HFFc6 (cell line): ENCODE data around the gene PPP1CA. TPM values are rescaled to one million over a fixed set of nuclear protein-coding genes. Genes with fewer than 3 reads are reported as not detected.

Experiments used
- DNase-seq: peaks from one replicate; pipeline ENCODE4 v3.0.0-alpha.2; 2018
- H3K27ac Mint-ChIP-seq: 2 replicates; pipeline ENCODE4 v1.8.0; 2020; ENCODE audit warnings: mild to moderate bottlenecking, mixed read lengths
- H3K27me3 Mint-ChIP-seq: 2 replicates; pipeline ENCODE4 v1.8.0; 2021; ENCODE audit warnings: mild to moderate bottlenecking, moderate library complexity, mixed read lengths; ENCODE audit not compliant: insufficient read depth
- H3K36me3 Mint-ChIP-seq: 2 replicates; pipeline ENCODE4 v1.8.0; 2021; ENCODE audit warnings: low read depth, mixed read lengths
- H3K4me1 Mint-ChIP-seq: 2 replicates; pipeline ENCODE4 v1.8.0; 2020; ENCODE audit warnings: low read depth, mixed read lengths
- H3K4me3 Mint-ChIP-seq: 2 replicates; pipeline ENCODE4 v1.8.0; 2020; ENCODE audit warnings: mild to moderate bottlenecking, moderate library complexity, mixed read lengths
- H3K9me3 Mint-ChIP-seq: 2 replicates; pipeline ENCODE4 v1.8.0; 2020; ENCODE audit warnings: mild to moderate bottlenecking, mixed read lengths
- total RNA-seq, 6 experiments: library from RNA; stranded (reverse); fragmentation: NEBNext Ultra II Directional; extraction: Animal tissue kit (Norgen Biotek cat#: 25700); gene quantifications; 2 replicates in 1 of 6; 3 replicates in 5 of 6; pipeline ENCODE4 v1.2.3, GENCODE V29; 2021
- TF ChIP-seq, protein P1 (sequence below): fragments of 200-600 bp; sonication (generic); IDR thresholded peaks from 2 replicates; pipeline ENCODE4 v1.5.0; 2021; ENCODE audit warnings: antibody characterized with exemption, mild to moderate bottlenecking

Gene PPP1CA
- total RNA-seq, 6 experiments from 2014 or later, result 162 to 191 (median 180) TPM

DNA sequence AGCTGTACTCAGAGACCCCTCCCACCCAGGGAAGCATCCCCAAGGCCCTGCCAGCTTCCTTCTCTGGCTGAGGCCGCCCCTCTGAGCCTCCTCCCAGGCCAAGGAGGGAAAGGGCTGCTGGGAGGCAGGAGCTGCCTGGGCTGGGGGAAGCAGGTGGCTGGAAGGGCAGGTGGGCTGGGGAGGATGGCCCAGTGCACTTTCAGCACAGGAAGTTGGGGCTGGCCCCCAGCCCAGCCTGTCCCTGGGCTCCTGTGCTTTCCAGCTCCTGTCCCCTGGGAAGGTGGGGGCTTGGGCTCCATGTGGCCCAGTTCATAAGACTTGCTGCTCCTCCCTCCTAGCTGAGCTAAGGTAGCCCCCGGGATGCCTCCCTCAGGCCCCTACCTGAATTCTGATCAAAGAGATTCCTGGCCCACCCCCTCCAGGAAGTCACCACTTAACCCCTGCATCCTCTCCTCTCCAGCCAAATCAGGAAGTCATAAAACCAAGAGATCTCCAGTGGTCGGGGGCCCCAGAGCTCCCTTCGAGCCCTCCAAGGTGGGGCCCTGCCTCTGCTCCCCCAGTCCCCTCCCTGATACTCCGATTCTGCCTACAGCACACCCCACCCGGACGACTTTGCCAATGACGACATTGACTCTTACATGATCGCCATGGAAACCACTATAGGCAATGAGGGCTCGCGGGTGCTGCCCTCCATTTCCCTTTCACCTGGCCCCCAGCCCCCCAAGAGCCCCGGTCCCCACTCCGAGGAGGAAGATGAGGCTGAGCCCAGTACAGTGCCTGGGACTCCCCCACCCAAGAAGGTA lies 4.9 kb downstream of the PPP1CA start:
- Mint-ChIP-seq H3K4me3 (no peak overlapping the region), H3K36me3 (peaks cover 7% of the 10 kb centered on the region; the same call in 1 of the 2 replicates), H3K27ac (peak overlapping the region; percentile 38; the same call in 1 of the 2 replicates), H3K4me1 (peaks cover 15% of the 10 kb centered on the region), H3K9me3 (no peaks in the 10 kb centered on the region), H3K27me3 (no peaks in the 10 kb centered on the region; the same call in 1 of the 2 replicates)
- no peak for DNase-seq
- TF ChIP-seq, protein P1, sequence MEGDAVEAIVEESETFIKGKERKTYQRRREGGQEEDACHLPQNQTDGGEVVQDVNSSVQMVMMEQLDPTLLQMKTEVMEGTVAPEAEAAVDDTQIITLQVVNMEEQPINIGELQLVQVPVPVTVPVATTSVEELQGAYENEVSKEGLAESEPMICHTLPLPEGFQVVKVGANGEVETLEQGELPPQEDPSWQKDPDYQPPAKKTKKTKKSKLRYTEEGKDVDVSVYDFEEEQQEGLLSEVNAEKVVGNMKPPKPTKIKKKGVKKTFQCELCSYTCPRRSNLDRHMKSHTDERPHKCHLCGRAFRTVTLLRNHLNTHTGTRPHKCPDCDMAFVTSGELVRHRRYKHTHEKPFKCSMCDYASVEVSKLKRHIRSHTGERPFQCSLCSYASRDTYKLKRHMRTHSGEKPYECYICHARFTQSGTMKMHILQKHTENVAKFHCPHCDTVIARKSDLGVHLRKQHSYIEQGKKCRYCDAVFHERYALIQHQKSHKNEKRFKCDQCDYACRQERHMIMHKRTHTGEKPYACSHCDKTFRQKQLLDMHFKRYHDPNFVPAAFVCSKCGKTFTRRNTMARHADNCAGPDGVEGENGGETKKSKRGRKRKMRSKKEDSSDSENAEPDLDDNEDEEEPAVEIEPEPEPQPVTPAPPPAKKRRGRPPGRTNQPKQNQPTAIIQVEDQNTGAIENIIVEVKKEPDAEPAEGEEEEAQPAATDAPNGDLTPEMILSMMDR, result no peak

DNA sequence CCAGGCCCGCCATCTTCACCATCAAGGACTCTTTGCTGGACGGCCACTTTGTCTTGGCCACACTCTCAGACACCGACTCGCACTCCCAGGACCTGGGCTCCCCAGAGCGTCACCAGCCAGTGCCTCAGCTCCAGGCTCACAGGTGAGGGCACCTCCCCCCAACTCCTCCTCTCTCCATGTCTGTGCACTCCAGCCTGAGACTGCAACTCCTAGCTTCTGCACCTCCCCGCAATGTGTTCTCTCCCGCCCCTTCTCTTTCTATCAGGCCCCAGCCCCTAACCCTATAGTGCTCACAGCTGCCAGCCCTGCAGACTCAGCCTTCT lies 5.4 kb downstream of the PPP1CA start:
- H3K27me3 Mint-ChIP-seq, result no peaks in the 10 kb centered on the region; the same call in 1 of the 2 replicates
- no peak for DNase-seq
- no peaks in the 10 kb centered on the region for H3K9me3 Mint-ChIP-seq
- peaks cover 7% of the 10 kb centered on the region; the same call in 1 of the 2 replicates for H3K36me3 Mint-ChIP-seq
- peak overlapping the region; percentile 29; the same call in 1 of the 2 replicates for H3K27ac Mint-ChIP-seq
- H3K4me3 Mint-ChIP-seq, result no peak overlapping the region
- H3K4me1 Mint-ChIP-seq, result peaks cover 16% of the 10 kb centered on the region
- TF ChIP-seq, protein P1, result no peak

DNA sequence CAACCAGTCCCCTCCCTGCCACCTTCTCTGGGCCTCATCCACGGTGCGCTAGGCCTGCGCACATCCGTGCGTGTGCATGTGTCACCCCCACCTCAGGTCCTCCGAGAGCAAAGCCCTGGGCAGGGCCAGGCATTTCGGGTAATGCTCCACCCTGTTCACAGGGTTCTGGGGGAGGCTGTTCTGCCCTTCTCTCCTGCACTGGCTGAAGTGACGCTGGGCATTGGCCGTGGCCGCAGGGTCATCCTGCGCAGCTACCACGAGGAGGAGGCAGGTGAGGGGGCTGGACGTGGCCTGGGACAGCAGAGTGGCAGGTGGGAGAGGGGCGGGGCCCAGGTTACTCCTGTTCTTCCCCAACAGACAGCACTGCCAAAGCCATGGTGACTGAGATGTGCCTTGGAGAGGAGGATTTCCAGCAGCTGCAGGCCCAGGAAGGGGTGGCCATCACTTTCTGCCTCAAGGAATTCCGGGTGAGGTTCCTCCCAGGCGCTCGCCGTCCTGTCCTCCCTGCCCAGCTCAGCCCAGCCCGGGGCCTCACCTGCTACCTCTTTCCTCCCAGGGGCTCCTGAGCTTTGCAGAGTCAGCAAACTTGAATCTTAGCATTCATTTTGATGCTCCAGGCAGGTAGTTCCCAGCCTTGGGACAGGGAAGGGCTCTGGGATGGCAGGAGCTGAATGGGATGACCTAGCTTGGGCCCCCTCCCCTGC lies 6.0 kb downstream of the PPP1CA start:
- H3K4me3 Mint-ChIP-seq, result no peak overlapping the region
- no peaks in the 10 kb centered on the region; the same call in 1 of the 2 replicates for H3K27me3 Mint-ChIP-seq
- H3K4me1 Mint-ChIP-seq, result peaks cover 20% of the 10 kb centered on the region
- no peak for DNase-seq
- no peaks in the 10 kb centered on the region for H3K9me3 Mint-ChIP-seq
- TF ChIP-seq, protein P1, result no peak
- H3K36me3 Mint-ChIP-seq, result peaks cover 6% of the 10 kb centered on the region; the same call in 1 of the 2 replicates
- H3K27ac Mint-ChIP-seq, result peak overlapping the region; percentile 29; the same call in 1 of the 2 replicates

DNA sequence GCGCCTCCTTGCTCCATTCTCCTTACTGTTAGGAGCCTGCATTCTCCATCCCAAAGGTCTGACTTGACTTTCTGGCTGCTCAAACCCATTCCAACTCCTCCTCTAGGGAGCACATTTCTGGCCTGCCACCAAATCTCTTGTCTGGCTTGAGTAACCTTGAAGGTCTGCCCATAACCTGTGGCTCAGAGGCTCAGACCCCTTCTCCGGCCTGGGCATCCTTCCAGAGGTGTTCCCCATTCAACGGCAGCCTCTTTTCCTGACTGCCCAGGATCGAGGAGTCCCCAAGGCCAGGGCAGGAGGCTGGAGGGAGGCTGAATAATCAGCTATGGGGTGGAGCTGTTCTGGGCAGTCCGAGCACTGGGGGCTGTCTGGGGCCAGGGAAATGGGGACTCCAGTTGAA lies 7.7 kb downstream of the PPP1CA start:
- H3K27ac Mint-ChIP-seq, result no peak overlapping the region
- peaks cover 22% of the 10 kb centered on the region for H3K4me1 Mint-ChIP-seq
- no peak for DNase-seq
- H3K4me3 Mint-ChIP-seq, result 0 out of 2 replicates have a peak overlapping the region, but pooled peaks have one; percentile 18
- H3K9me3 Mint-ChIP-seq, result no peaks in the 10 kb centered on the region
- TF ChIP-seq, protein P1, result no peak
- no peaks in the 10 kb centered on the region; the same call in 1 of the 2 replicates for H3K36me3 Mint-ChIP-seq
- no peaks in the 10 kb centered on the region; the same call in 1 of the 2 replicates for H3K27me3 Mint-ChIP-seq

DNA sequence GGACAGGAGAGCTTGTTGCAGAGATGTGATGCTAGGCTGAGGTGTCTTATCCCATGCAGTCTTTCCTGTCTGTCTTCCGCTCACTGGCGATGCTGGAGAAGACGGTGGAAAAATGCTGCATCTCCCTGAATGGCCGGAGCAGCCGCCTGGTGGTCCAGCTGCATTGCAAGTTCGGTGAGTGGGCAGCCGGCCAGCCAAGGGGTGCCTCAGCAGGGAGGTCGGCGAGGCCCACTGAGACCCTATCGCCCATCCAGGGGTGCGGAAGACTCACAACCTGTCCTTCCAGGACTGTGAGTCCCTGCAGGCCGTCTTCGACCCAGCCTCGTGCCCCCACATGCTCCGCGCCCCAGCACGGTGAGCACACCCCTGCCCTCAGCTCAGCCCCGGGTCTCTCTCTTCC lies 8.2 kb downstream of the PPP1CA start:
- TF ChIP-seq, protein P1, result no peak
- Mint-ChIP-seq H3K27ac (no peak overlapping the region), H3K36me3 (no peaks in the 10 kb centered on the region; the same call in 1 of the 2 replicates), H3K27me3 (peaks cover 1% of the 10 kb centered on the region), H3K9me3 (no peaks in the 10 kb centered on the region), H3K4me3 (no peak overlapping the region), H3K4me1 (peaks cover 24% of the 10 kb centered on the region)
- DNase-seq, result no peak
